ENCODE results near the gene TPTE2. TPM values are rescaled to one million over a fixed set of nuclear protein-coding genes. Genes with fewer than 3 reads are reported as not detected.

The TPTE2 gene
- total RNA-seq, result not detected in 2 replicates

DNA sequence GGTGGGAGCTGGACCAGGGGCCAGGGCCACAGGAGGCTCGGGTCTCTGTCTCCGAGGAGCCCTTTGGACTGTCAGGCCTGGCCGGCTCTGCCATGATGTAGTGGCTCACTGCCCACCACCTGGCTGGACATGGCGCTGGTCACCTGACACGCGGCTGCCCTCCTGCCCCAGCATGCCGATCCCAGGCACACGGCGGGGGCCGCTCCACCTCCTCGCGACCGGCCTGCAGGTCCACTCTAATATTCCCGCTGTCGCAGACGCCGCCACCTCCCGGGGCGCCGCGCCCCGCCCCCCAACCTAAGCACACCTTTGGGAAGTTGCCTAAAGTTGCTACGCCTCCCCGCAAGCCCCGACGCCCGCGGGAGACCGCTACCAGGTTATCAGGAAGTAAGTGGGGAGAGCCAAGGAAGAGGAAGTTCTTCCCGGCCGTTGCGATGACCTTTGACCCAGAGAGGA is at the start of gene TPTE2:
Gene TPTE2, minus strand, starts transcription at position 406 of the 456 bp plus-strand sequence. CDS start 58,298 bp downstream, outside the sequence.

Other genes with a start within 250 kb of the TPTE2 start
- gene MPHOSPH8, start 72.1 kb upstream of the TPTE2 start, total RNA-seq, result 14.3 and 29.1 TPM in 2 replicates
- 43.4 and 75.0 TPM in 2 replicates for gene PSPC1, start 221.4 kb upstream of the TPTE2 start, total RNA-seq

Data from placental epithelial cell (primary cell).